B cell (primary cell): ENCODE data around the gene ZNF652.

Source experiments
- EZH2 ChIP-seq: IDR thresholded peaks from 2 replicates; pipeline ENCODE4 v1.6.1; 2012; ENCODE audit warnings: borderline replicate concordance, low read depth, mild to moderate bottlenecking, moderate library complexity, low read length; ENCODE audit not compliant: insufficient read depth, poor library complexity, severe bottlenecking
- TF ChIP-seq, protein P1 (sequence below): fragments of 200-600 bp; IDR thresholded peaks from one replicate; pipeline ENCODE4 v1.8.0; 2022; ENCODE audit warnings: antibody characterized with exemption, mild to moderate bottlenecking

DNA sequence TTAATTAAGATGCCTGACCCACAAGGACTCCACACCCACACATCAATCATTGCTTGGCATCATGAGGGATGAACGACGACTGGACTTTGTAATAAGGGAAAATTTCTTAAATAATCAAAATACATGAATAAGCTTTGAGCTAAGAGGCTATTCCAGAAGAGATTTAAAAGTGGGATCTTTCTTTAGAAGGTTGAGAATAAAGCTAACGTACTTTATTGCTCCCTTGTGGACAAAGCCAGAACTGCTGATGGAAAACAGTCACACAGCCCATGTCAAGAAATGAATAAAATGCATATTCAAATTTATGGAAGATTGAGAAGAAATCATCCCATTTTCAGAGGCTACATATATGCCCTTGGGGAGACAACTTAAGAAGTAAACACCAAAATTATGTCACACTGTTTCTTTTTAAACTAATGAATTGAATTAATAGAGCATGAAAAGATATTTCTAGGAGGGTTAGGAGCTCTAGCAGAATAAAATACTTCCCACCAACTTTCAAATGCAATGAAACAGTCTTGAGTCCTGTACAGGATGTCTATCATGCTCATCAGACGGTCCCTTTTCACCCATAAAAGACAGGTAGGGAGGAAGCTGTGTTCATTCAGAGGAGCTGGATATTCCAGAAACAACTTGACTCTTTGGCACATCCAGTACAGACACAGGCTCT, 71.2 kb downstream of the ZNF652 start:
- TF ChIP-seq, protein P1, sequence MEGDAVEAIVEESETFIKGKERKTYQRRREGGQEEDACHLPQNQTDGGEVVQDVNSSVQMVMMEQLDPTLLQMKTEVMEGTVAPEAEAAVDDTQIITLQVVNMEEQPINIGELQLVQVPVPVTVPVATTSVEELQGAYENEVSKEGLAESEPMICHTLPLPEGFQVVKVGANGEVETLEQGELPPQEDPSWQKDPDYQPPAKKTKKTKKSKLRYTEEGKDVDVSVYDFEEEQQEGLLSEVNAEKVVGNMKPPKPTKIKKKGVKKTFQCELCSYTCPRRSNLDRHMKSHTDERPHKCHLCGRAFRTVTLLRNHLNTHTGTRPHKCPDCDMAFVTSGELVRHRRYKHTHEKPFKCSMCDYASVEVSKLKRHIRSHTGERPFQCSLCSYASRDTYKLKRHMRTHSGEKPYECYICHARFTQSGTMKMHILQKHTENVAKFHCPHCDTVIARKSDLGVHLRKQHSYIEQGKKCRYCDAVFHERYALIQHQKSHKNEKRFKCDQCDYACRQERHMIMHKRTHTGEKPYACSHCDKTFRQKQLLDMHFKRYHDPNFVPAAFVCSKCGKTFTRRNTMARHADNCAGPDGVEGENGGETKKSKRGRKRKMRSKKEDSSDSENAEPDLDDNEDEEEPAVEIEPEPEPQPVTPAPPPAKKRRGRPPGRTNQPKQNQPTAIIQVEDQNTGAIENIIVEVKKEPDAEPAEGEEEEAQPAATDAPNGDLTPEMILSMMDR, result peak; percentile 81
- no peak for TF ChIP-seq EZH2
